ENCODE measurements around the gene LONP2. TPM values are rescaled to one million over a fixed set of nuclear protein-coding genes. Genes with fewer than 3 reads are reported as not detected.
A peak's percentile ranks its signal among the peaks of the same experiment; 100 is the strongest.

Gene LONP2
- total RNA-seq, 2 donors from 2014 or later = 44.2 to 59.1 TPM

- WGBS, 2 donors = 77 to 89% methylated on average over 4 of the region's 4 CpGs
- TF ChIP-seq POLR2A (IDR thresholded peaks at IDR 0.05) (no peak), CTCF (IDR thresholded peaks at IDR 0.05) (no peak)
- DNase-seq (peak in 1 of 4 donors; percentile 33), ATAC-seq (no peak)
- H3K4me1 ChIP-seq = peaks cover 4% of the 10 kb centered on the region
- H3K4me3 ChIP-seq = no peak overlapping the region
- H3K9me3 ChIP-seq = no peaks in the 10 kb centered on the region
- intact Hi-C loops (cut with DNase I) = no loop called here
- no peaks in the 10 kb centered on the region for H3K27me3 ChIP-seq
- H3K27ac ChIP-seq = peak overlapping the region in 1 of 4 donors; percentile 53
- no peaks in the 10 kb centered on the region for H3K36me3 ChIP-seq (replicated peaks in 1 of 2; ENCODE audit: insufficient read depth in 1 of 2, low read depth in 2 of 2)
These were observed 74.5 kb downstream of the LONP2 start for GRCh38 chr16:48318630-48319029.

GRCh38 chr16:48321317-48322036 lies 77.4 kb downstream of the LONP2 start:
- TF ChIP-seq CTCF (IDR thresholded peaks at IDR 0.05) (no peak), POLR2A (IDR thresholded peaks at IDR 0.05) (no peak)

GRCh38 chr16:48323783-48324775 lies 80.0 kb downstream of the LONP2 start:
- intact Hi-C loops (cut with DNase I) = no loop called here
- H3K9me3 ChIP-seq = no peaks in the 10 kb centered on the region
- DNase-seq (no peak), ATAC-seq (no peak)
- H3K4me3 ChIP-seq = no peak overlapping the region
- H3K27me3 ChIP-seq = no peaks in the 10 kb centered on the region
- H3K27ac ChIP-seq = no peak overlapping the region
- 69 to 81% methylated on average over 7 of the region's 7 CpGs for WGBS, 2 donors
- H3K36me3 ChIP-seq (replicated peaks in 1 of 2; ENCODE audit: insufficient read depth in 1 of 2, low read depth in 2 of 2) = no peaks in the 10 kb centered on the region
- TF ChIP-seq POLR2A (IDR thresholded peaks at IDR 0.05) = no peak
- TF ChIP-seq CTCF (IDR thresholded peaks at IDR 0.05) = no peak
- no peaks in the 10 kb centered on the region for H3K4me1 ChIP-seq

More at GRCh38 chr16:48321317-48322036, 77.4 kb downstream of the LONP2 start:
- no peak overlapping the region for H3K27ac ChIP-seq
- DNase-seq (no peak), ATAC-seq (no peak)
- no peaks in the 10 kb centered on the region for H3K27me3 ChIP-seq
- H3K4me3 ChIP-seq = no peak overlapping the region
- WGBS, 2 donors = 90 to 95% methylated on average over 2 of the region's 2 CpGs
- H3K9me3 ChIP-seq = no peaks in the 10 kb centered on the region
- H3K36me3 ChIP-seq (replicated peaks in 1 of 2; ENCODE audit: insufficient read depth in 1 of 2, low read depth in 2 of 2) = no peaks in the 10 kb centered on the region
- H3K4me1 ChIP-seq = no peaks in the 10 kb centered on the region
- intact Hi-C loops (cut with DNase I) = no loop called here

DNA sequence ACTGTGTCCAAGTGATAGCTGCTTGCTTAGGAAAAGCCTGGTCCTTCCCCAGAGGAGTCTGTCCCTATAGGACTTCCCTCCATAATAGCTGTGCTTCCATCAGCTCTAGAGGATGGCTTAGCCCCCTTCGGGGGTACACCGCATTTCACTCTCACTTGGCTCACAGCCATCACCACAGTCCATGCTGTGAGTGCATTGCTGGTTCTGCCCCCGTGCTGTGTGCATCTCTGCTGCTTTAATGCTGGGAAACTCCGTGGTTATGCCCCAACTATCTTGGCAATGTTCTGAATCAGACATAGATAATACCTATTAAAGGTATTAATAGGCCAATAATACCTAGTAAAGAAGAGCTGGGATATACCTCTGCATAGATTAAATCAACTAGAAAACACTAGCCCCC lies 82.8 kb downstream of the LONP2 start:
- ATAC-seq = no peak
- Histone ChIP-seq H3K4me3 (no peak overlapping the region), H3K9me3 (no peaks in the 10 kb centered on the region), H3K27me3 (no peaks in the 10 kb centered on the region), H3K36me3 (replicated peaks in 1 of 2; ENCODE audit: insufficient read depth in 1 of 2, low read depth in 2 of 2) (no peaks in the 10 kb centered on the region), H3K27ac (no peak overlapping the region), H3K4me1 (no peaks in the 10 kb centered on the region)
- intact Hi-C loops (cut with DNase I) = no loop called here
- DNase-seq = no peak
- WGBS, 2 donors = 88 to 91% methylated on average over 4 of the region's 4 CpGs
- TF ChIP-seq CTCF (IDR thresholded peaks at IDR 0.05) (no peak), POLR2A (IDR thresholded peaks at IDR 0.05) (no peak)

Data from body of pancreas (tissue), 4 donors.